Parietal lobe (tissue), 2 donors: ENCODE measurements around the gene UGT2B10. TPM values are rescaled to one million over a fixed set of nuclear protein-coding genes. Genes with fewer than 3 reads are reported as not detected.

Experiments used
- small RNA-seq: library from RNA; depleted of rRNA; stranded (forward); fragments of <200 nt; gene quantifications from one replicate; pipeline ENCODE3, GENCODE V24; 2014; ENCODE audit warnings: low replicate concordance
- total RNA-seq: library from RNA; depleted of rRNA; stranded (reverse); fragments of >200 nt; gene quantifications from one replicate; pipeline ENCODE4 v1.2.3, GENCODE V29; 2014

The UGT2B10 gene
- total RNA-seq, result not detected

DNA sequence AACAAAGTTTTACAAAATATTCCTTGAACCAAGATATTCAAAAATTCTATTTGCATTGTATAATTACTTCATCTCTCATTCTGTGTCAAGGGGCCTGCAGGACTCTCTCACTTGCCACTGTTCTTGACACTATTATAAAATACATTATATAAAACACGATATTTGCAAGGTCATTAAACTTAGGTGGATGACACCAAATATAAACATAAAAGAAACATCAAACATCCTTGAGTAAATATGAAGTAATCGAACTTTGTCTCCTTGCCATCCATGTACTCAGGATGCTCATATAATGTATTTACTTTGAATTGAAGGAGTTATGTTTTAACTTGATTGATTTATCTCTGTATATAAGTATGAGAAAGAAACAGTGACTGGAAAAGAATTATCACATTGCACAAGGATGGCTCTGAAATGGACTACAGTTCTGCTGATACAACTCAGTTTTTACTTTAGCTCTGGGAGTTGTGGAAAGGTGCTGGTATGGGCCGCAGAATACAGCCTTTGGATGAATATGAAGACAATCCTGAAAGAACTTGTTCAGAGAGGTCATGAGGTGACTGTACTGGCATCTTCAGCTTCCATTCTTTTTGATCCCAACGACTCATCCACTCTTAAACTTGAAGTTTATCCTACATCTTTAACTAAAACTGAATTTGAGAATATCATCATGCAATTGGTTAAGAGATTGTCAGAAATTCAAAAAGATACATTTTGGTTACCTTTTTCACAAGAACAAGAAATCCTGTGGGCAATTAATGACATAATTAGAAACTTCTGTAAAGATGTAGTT is at the start of gene UGT2B10:
Gene UGT2B10 (plus strand): TSS at position 378 of the 793 bp plus-strand sequence. CDS start 26 bp downstream, at position 404.

Small RNAs within 50 kb of the gene (small RNA-seq; reads per million reads assigned to genes)
- gene AC021146.4, result not detected
- not detected for gene AC021146.9

Other genes starting within 250 kb of the UGT2B10 start
- gene UGT2B17, start 239.7 kb upstream of the UGT2B10 start, total RNA-seq, result not detected
- not detected for gene UGT2B15, start 145.3 kb upstream of the UGT2B10 start, total RNA-seq
- gene UGT2A3, start 135.8 kb downstream of the UGT2B10 start, total RNA-seq, result not detected